T-helper 17 cell (primary cell): ENCODE measurements around the gene PEF1. TPM values are rescaled to one million over a fixed set of nuclear protein-coding genes. Genes with fewer than 3 reads are reported as not detected.

Experiments used
- ATAC-seq: fragments of 150-1000 bp; cut with Tn5 transposase; 2 replicates; pipeline ENCODE4 v1.10.0; 2021; ENCODE audit warnings: mild to moderate bottlenecking, moderate library complexity
- DNase-seq, 3 donors: peaks; one replicate each; pipeline versions ENCODE4 v3.0.0 to v3.0.0-alpha.2; 2020 to 2021
- H3K9me3 ChIP-seq: one replicate; pipeline ENCODE4 v1.7.0; 2013; ENCODE audit warnings: low read length, mild to moderate bottlenecking; ENCODE audit not compliant: control insufficient read depth, poor library complexity, severe bottlenecking
- H3K27ac Mint-ChIP-seq: one replicate; pipeline ENCODE4 v1.8.0; 2022; ENCODE audit warnings: mild to moderate bottlenecking, moderate library complexity, mixed read lengths
- H3K27me3 Mint-ChIP-seq: one replicate; pipeline ENCODE4 v1.8.0; 2022; ENCODE audit warnings: mixed read lengths
- H3K36me3 Mint-ChIP-seq: one replicate; pipeline ENCODE4 v1.8.0; 2022; ENCODE audit warnings: low read depth, mixed read lengths
- H3K4me1 Mint-ChIP-seq: one replicate; pipeline ENCODE4 v1.8.0; 2022; ENCODE audit warnings: mild to moderate bottlenecking, mixed read lengths
- H3K4me3 Mint-ChIP-seq: one replicate; pipeline ENCODE4 v1.8.0; 2022; ENCODE audit warnings: mild to moderate bottlenecking, moderate library complexity, mixed read lengths
- total RNA-seq, 4 donors: library from RNA in 2 of 4; stranded (reverse) in 2 of 4; gene quantifications; one replicate each; pipeline ENCODE4 v1.2.3 and lab custom pipeline; 2022 to 2026

Gene PEF1, protein sequence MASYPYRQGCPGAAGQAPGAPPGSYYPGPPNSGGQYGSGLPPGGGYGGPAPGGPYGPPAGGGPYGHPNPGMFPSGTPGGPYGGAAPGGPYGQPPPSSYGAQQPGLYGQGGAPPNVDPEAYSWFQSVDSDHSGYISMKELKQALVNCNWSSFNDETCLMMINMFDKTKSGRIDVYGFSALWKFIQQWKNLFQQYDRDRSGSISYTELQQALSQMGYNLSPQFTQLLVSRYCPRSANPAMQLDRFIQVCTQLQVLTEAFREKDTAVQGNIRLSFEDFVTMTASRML
- total RNA-seq = 10 to 100 TPM; 44.0 to 47.6 TPM
- 40.9 to 42.5 reads per million in 2 donors for total RNA-seq (lab: John Stamatoyannopoulos, UW)

- Mint-ChIP-seq H3K4me3 (peak within 1 kb of the TSS; percentile 97), H3K4me1 (peaks cover 24% of the 10 kb centered on the region)
Measured at GRCh38 chr1:31644560-31645273, at the start of gene PEF1. TSS of gene PEF1 (minus strand) at chr1:31644876. CDS start at chr1:31644864, 12 bp downstream.

GRCh38 chr1:31693231-31693630, 48.6 kb upstream of the PEF1 start:
- peaks cover 4% of the 10 kb centered on the region for H3K4me1 Mint-ChIP-seq
- H3K4me3 Mint-ChIP-seq = no peak overlapping the region
- DNase-seq = no peak
- no peaks in the 10 kb centered on the region for H3K36me3 Mint-ChIP-seq
- no peaks in the 10 kb centered on the region for H3K9me3 ChIP-seq
- ATAC-seq = no peak
- peaks cover 6% of the 10 kb centered on the region for H3K27me3 Mint-ChIP-seq
- H3K27ac Mint-ChIP-seq = no peak overlapping the region

More at GRCh38 chr1:31644560-31645273, at the start of gene PEF1:
- H3K36me3 Mint-ChIP-seq = peaks cover 8% of the 10 kb centered on the region
- peak; percentile 97 to 99 (median 98) for DNase-seq
- H3K9me3 ChIP-seq = no peaks in the 10 kb centered on the region
- peak; percentile 90 for ATAC-seq
- peak within 1 kb of the TSS; percentile 99 for H3K27ac Mint-ChIP-seq
- H3K27me3 Mint-ChIP-seq = no peaks in the 10 kb centered on the region

DNA sequence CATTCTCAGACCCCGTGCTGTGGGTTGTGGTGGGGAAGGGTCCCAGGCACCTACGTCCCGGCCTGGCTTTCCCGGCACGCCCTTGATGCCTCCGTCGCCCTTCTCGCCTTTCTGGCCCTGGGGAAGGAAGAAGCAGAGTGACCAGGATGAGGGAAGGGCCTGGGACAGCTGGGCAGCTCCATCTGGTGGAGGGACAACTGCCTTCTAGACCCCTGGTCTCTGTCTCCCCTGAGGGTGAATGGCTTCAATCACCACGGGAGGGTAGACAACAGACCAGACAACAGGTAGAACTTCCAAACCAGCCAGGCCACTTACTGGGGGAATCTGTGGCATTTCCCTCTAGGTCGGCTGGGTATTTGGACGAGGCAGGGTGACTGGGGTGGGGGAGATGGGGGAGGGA, 47.3 kb upstream of the PEF1 start:
- Mint-ChIP-seq H3K27me3 (peaks cover 9% of the 10 kb centered on the region), H3K4me1 (no peaks in the 10 kb centered on the region), H3K27ac (no peak overlapping the region), H3K4me3 (no peak overlapping the region), H3K36me3 (no peaks in the 10 kb centered on the region)
- H3K9me3 ChIP-seq = no peaks in the 10 kb centered on the region
- ATAC-seq (no peak), DNase-seq (no peak)

GRCh38 chr1:31691446-31691845, 46.8 kb upstream of the PEF1 start:
- ATAC-seq = no peak
- Mint-ChIP-seq H3K27me3 (peaks cover 14% of the 10 kb centered on the region), H3K4me3 (no peak overlapping the region), H3K36me3 (no peaks in the 10 kb centered on the region), H3K4me1 (no peaks in the 10 kb centered on the region), H3K27ac (no peak overlapping the region)
- H3K9me3 ChIP-seq = no peaks in the 10 kb centered on the region
- DNase-seq = no peak

DNA sequence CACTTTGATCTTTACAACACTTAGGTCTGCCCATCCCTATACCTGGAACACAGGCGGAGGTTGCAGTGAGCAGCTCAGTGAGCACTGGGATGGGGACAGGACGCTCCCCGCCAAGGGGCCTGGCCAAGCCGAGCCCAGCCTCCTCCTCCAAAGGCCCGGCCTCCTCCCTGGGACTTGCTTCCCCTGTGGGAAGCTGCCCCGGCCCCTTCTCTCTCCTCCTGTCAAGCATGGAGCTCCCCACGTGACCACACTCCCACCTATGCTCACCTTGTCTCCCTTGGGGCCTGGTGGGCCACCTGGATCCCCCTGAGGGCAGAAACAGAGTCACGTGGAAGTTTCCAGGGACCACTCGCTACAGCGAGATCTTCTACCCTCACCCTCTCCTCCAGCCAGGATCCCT, 46.2 kb upstream of the PEF1 start:
- DNase-seq (no peak), ATAC-seq (no peak)
- no peak overlapping the region for H3K4me3 Mint-ChIP-seq
- no peaks in the 10 kb centered on the region for H3K9me3 ChIP-seq
- H3K27me3 Mint-ChIP-seq = peaks cover 20% of the 10 kb centered on the region
- no peaks in the 10 kb centered on the region for H3K36me3 Mint-ChIP-seq
- no peaks in the 10 kb centered on the region for H3K4me1 Mint-ChIP-seq
- H3K27ac Mint-ChIP-seq = no peak overlapping the region

- ATAC-seq = no peak
- Mint-ChIP-seq H3K27me3 (peaks cover 30% of the 10 kb centered on the region), H3K27ac (no peak overlapping the region), H3K4me1 (no peaks in the 10 kb centered on the region), H3K4me3 (no peak overlapping the region), H3K36me3 (no peaks in the 10 kb centered on the region)
- H3K9me3 ChIP-seq = no peaks in the 10 kb centered on the region
- no peak for DNase-seq
Measured at GRCh38 chr1:31689854-31690253, 45.2 kb upstream of the PEF1 start.

GRCh38 chr1:31689379-31689778, 44.7 kb upstream of the PEF1 start:
- DNase-seq (no peak), ATAC-seq (no peak)
- Mint-ChIP-seq H3K36me3 (no peaks in the 10 kb centered on the region), H3K27me3 (peaks cover 34% of the 10 kb centered on the region), H3K4me3 (no peak overlapping the region), H3K4me1 (no peaks in the 10 kb centered on the region), H3K27ac (no peak overlapping the region)
- H3K9me3 ChIP-seq = no peaks in the 10 kb centered on the region

- H3K27ac Mint-ChIP-seq = no peak overlapping the region
Measured at GRCh38 chr1:31688233-31688918, 43.7 kb upstream of the PEF1 start.

GRCh38 chr1:31687601-31688000, 42.9 kb upstream of the PEF1 start:
- Mint-ChIP-seq H3K27ac (no peak overlapping the region), H3K27me3 (peaks cover 34% of the 10 kb centered on the region), H3K36me3 (no peaks in the 10 kb centered on the region), H3K4me3 (no peak overlapping the region), H3K4me1 (no peaks in the 10 kb centered on the region)
- DNase-seq (no peak), ATAC-seq (no peak)
- H3K9me3 ChIP-seq = no peaks in the 10 kb centered on the region

More at GRCh38 chr1:31688233-31688918, 43.7 kb upstream of the PEF1 start:
- Mint-ChIP-seq H3K36me3 (no peaks in the 10 kb centered on the region), H3K4me3 (no peak overlapping the region), H3K27me3 (peaks cover 34% of the 10 kb centered on the region), H3K4me1 (no peaks in the 10 kb centered on the region)
- no peaks in the 10 kb centered on the region for H3K9me3 ChIP-seq
- DNase-seq (no peak), ATAC-seq (no peak)

DNA sequence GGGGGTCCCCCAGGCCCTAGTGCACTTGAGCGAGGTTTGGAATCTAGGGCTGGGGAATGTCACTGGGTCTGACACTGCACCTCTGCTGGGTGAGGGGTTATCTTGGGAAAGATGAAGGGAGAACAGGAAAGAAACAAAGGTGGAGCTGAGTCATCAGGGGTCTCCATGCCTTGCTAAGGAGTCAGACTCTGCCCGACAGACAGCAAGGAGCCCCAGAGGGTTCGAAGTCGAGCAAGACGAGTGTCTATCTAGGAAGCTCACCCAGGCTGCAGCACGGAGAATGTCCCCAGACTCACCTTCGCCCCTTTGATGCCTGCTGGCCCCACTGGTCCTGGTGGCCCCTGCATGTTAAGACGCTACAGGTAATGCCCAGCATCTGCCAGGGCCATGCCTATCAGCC, 41.1 kb upstream of the PEF1 start:
- DNase-seq = no peak
- no peak overlapping the region for H3K27ac Mint-ChIP-seq
- H3K36me3 Mint-ChIP-seq = no peaks in the 10 kb centered on the region
- peaks cover 45% of the 10 kb centered on the region for H3K27me3 Mint-ChIP-seq
- no peak overlapping the region for H3K4me3 Mint-ChIP-seq
- no peaks in the 10 kb centered on the region for H3K9me3 ChIP-seq
- no peak for ATAC-seq
- H3K4me1 Mint-ChIP-seq = no peaks in the 10 kb centered on the region

- no peaks in the 10 kb centered on the region for H3K9me3 ChIP-seq
- H3K27me3 Mint-ChIP-seq = peaks cover 49% of the 10 kb centered on the region
- H3K36me3 Mint-ChIP-seq = no peaks in the 10 kb centered on the region
- H3K4me1 Mint-ChIP-seq = no peaks in the 10 kb centered on the region
- DNase-seq = no peak
- no peak overlapping the region for H3K27ac Mint-ChIP-seq
- H3K4me3 Mint-ChIP-seq = no peak overlapping the region
- no peak for ATAC-seq
Measured at GRCh38 chr1:31683997-31684396, 39.3 kb upstream of the PEF1 start.

DNA sequence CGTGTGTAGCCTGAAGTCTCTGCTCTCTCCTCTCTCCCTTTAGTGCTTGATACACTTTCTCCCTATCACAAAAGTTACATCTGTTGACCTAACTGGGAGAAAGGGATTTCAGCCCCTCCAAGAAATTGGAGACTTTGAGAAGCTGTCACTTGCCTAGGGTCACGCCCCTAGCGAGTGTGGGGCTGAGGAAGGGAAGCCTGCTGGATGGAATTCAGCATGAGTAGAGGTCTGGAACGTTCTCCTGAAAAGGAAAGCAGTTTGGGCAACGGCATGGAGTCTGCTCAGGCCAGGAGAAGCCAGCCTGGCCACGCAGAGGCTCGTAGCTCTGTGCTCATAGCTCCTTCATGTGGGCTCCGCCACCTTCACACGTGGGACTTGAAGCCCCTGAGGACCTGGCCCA, 36.7 kb upstream of the PEF1 start:
- Mint-ChIP-seq H3K36me3 (no peaks in the 10 kb centered on the region), H3K27ac (no peak overlapping the region), H3K4me1 (no peaks in the 10 kb centered on the region), H3K27me3 (peaks cover 34% of the 10 kb centered on the region), H3K4me3 (no peak overlapping the region)
- H3K9me3 ChIP-seq = no peaks in the 10 kb centered on the region
- DNase-seq (no peak), ATAC-seq (no peak)

DNA sequence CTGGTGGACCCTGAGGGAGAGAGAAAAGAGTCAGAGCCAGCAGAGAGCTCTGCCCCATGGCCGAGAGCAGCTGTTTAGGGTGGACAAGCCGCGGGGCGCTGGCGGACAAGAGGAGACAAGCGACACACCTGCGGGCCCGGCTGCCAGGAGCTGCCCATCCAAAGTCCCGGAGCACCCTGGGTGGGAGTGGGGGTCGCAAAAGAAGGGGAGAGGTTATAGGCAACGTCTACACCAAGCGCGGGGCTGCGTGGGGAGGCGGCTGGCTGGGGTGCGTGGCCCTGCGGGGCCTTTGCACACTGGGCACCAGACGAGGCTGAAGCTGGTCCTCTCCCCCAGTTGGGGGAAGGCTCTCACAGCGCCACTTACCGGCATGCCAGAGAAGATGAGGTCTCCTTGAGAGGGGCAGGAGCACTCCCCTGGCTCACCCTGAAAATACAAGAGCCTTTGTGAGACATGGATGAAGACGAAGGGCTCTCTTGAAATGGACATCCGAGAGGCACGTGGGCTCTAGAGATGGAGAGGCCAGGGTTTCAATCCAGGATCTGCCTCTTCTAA, 35.1 kb upstream of the PEF1 start:
- Mint-ChIP-seq H3K27ac (no peak overlapping the region), H3K27me3 (peaks cover 26% of the 10 kb centered on the region), H3K36me3 (no peaks in the 10 kb centered on the region), H3K4me1 (no peaks in the 10 kb centered on the region), H3K4me3 (no peak overlapping the region)
- DNase-seq (no peak), ATAC-seq (no peak)
- no peaks in the 10 kb centered on the region for H3K9me3 ChIP-seq
